Astrocyte (in vitro differentiated cells and primary cell): ENCODE data around the gene FGGY. TPM values are rescaled to one million over a fixed set of nuclear protein-coding genes. Genes with fewer than 3 reads are reported as not detected.

ENCODE experiments used
- DNase-seq: peaks from one replicate; pipeline ENCODE4 v3.0.0-alpha.2; 2010; ENCODE audit warnings: low read depth
- FAIRE-seq: peaks from 2 replicates; lab custom pipeline; 2011; peaks lifted over from hg19 to GRCh38; lab: Jason Lieb, UNC
- H2AFZ ChIP-seq: 2 replicates; pipeline ENCODE4 v1.6.0; 2012; ENCODE audit warnings: low read depth, low read length, inconsistent platforms
- H3K27ac ChIP-seq: 2 replicates; pipeline ENCODE4 v1.5.1; 2011; ENCODE audit warnings: low read depth, low read length, inconsistent platforms
- H3K27me3 ChIP-seq: 2 replicates; pipeline ENCODE4 v1.6.0; 2011; ENCODE audit warnings: low read length, inconsistent platforms; ENCODE audit not compliant: insufficient read depth
- H3K36me3 ChIP-seq: 2 replicates; pipeline ENCODE4 v1.5.1; 2011; ENCODE audit warnings: low read length, inconsistent platforms; ENCODE audit not compliant: insufficient read depth
- H3K4me1 ChIP-seq: 2 replicates; pipeline ENCODE4 v1.5.1; 2011; ENCODE audit warnings: low read length, inconsistent platforms; ENCODE audit not compliant: insufficient read depth
- H3K4me2 ChIP-seq: 2 replicates; pipeline ENCODE4 v1.6.0; 2012; ENCODE audit warnings: low read length, inconsistent platforms
- H3K4me3 ChIP-seq: 2 replicates; pipeline ENCODE4 v1.5.1; 2011; ENCODE audit warnings: low read depth, mild to moderate bottlenecking, low read length, inconsistent platforms; ENCODE audit not compliant: insufficient read depth
- H3K79me2 ChIP-seq: 2 replicates; pipeline ENCODE4 v1.6.0; 2012; ENCODE audit warnings: mild to moderate bottlenecking, low read length, inconsistent platforms; ENCODE audit not compliant: insufficient read depth
- H3K9ac ChIP-seq: 2 replicates; pipeline ENCODE4 v1.6.0; 2012; ENCODE audit warnings: mild to moderate bottlenecking, low read length, inconsistent platforms
- H3K9me3 ChIP-seq: 2 replicates; pipeline ENCODE4 v1.5.1; 2012; ENCODE audit warnings: low read depth, mild to moderate bottlenecking, low read length, inconsistent platforms; ENCODE audit not compliant: insufficient read depth
- H4K20me1 ChIP-seq: 2 replicates; pipeline ENCODE4 v1.6.0; 2012; ENCODE audit warnings: low read length, inconsistent platforms; ENCODE audit not compliant: insufficient read depth
- H3K27ac Mint-ChIP-seq: one replicate; pipeline ENCODE4 v1.8.0; 2021; ENCODE audit warnings: mild to moderate bottlenecking, mixed read lengths; ENCODE audit not compliant: unreplicated experiment
- H3K27me3 Mint-ChIP-seq: one replicate; pipeline ENCODE4 v1.8.0; 2021; ENCODE audit warnings: low read depth, mixed read lengths; ENCODE audit not compliant: unreplicated experiment
- H3K36me3 Mint-ChIP-seq: one replicate; pipeline ENCODE4 v1.8.0; 2021; ENCODE audit warnings: low read depth, mixed read lengths; ENCODE audit not compliant: unreplicated experiment
- H3K4me1 Mint-ChIP-seq: one replicate; pipeline ENCODE4 v1.8.0; 2021; ENCODE audit warnings: low read depth, mixed read lengths; ENCODE audit not compliant: unreplicated experiment
- H3K4me3 Mint-ChIP-seq: one replicate; pipeline ENCODE4 v1.8.0; 2021; ENCODE audit warnings: mild to moderate bottlenecking, moderate library complexity, mixed read lengths; ENCODE audit not compliant: unreplicated experiment
- H3K9me3 Mint-ChIP-seq: one replicate; pipeline ENCODE4 v1.8.0; 2021; ENCODE audit warnings: mild to moderate bottlenecking, mixed read lengths; ENCODE audit not compliant: unreplicated experiment
- CTCF ChIP-seq: IDR thresholded peaks from 2 replicates; pipeline ENCODE4 v1.5.1; 2011; ENCODE audit warnings: low read depth, mild to moderate bottlenecking, inconsistent platforms, low read length, moderate library complexity; ENCODE audit not compliant: insufficient read depth
- EZH2 ChIP-seq: IDR thresholded peaks from 2 replicates; pipeline ENCODE4 v1.6.1; 2012; ENCODE audit warnings: mild to moderate bottlenecking, low read length, inconsistent platforms; ENCODE audit not compliant: insufficient read depth
- total RNA-seq: library from RNA; stranded (reverse); gene quantifications from 2 replicates; pipeline ENCODE4 v1.2.1, GENCODE V29; 2021

The FGGY gene
- total RNA-seq, 1 donor from 2014 or later = 6.8 TPM

GRCh38 chr1:59406437-59407164, 109.7 kb downstream of the FGGY start:
- no peak overlapping the region for H3K4me2 ChIP-seq
- H3K27me3 ChIP-seq = no peaks in the 10 kb centered on the region
- peaks cover 2% of the 10 kb centered on the region for H3K9me3 Mint-ChIP-seq
- peaks cover 11% of the 10 kb centered on the region for H3K4me1 Mint-ChIP-seq
- H3K4me3 Mint-ChIP-seq = no peak overlapping the region
- FAIRE-seq (no peak), DNase-seq (no peak)
- H3K4me3 ChIP-seq = no peak overlapping the region
- no peaks in the 10 kb centered on the region for H4K20me1 ChIP-seq
- no peaks in the 10 kb centered on the region for H3K79me2 ChIP-seq
- no peaks in the 10 kb centered on the region for H3K36me3 ChIP-seq
- no peak overlapping the region for H3K27ac ChIP-seq
- no peak overlapping the region for H3K27ac Mint-ChIP-seq
- H3K27me3 Mint-ChIP-seq = no peaks in the 10 kb centered on the region
- no peaks in the 10 kb centered on the region for H3K36me3 Mint-ChIP-seq
- no peaks in the 10 kb centered on the region for H3K4me1 ChIP-seq
- H2AFZ ChIP-seq = no peak overlapping the region
- no peak overlapping the region for H3K9ac ChIP-seq
- H3K9me3 ChIP-seq = no peaks in the 10 kb centered on the region
- TF ChIP-seq EZH2 (no peak), CTCF (no peak)

- Histone ChIP-seq H2AFZ (no peak overlapping the region), H3K36me3 (no peaks in the 10 kb centered on the region), H3K27ac (no peak overlapping the region), H3K4me2 (no peak overlapping the region), H3K79me2 (no peaks in the 10 kb centered on the region), H3K4me1 (no peaks in the 10 kb centered on the region), H3K4me3 (no peak overlapping the region), H3K27me3 (no peaks in the 10 kb centered on the region), H4K20me1 (no peaks in the 10 kb centered on the region), H3K9me3 (no peaks in the 10 kb centered on the region), H3K9ac (no peak overlapping the region)
- Mint-ChIP-seq H3K27me3 (no peaks in the 10 kb centered on the region), H3K4me3 (no peak overlapping the region), H3K36me3 (no peaks in the 10 kb centered on the region), H3K4me1 (peaks cover 11% of the 10 kb centered on the region), H3K27ac (peak overlapping the region; percentile 21), H3K9me3 (peaks cover 2% of the 10 kb centered on the region)
- no peak for FAIRE-seq
- DNase-seq = peak; percentile 40
- TF ChIP-seq CTCF (no peak), EZH2 (no peak)
Observed at GRCh38 chr1:59408608-59409240, 111.8 kb downstream of the FGGY start.

DNA sequence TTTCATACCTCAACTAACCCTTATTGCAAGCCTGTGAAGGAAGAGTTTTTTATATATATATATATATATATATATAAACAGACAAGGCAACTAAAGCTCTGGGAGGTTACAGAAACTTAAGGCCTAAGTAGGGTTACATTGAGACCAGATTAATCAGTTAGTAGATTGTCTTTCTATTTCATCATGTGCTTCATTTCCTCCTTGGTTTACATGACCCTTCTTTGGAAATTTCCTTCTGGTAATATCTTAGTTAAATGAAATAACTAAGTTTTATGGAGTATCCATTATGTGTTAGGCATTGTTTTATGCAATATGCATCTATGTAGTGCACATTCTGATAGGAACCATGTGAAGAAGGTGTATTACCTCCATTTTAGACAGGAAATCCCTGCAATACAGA, 112.7 kb downstream of the FGGY start:
- DNase-seq (no peak), FAIRE-seq (no peak)
- Mint-ChIP-seq H3K27ac (no peak overlapping the region), H3K4me3 (no peak overlapping the region), H3K4me1 (peaks cover 13% of the 10 kb centered on the region), H3K27me3 (no peaks in the 10 kb centered on the region), H3K36me3 (no peaks in the 10 kb centered on the region), H3K9me3 (peaks cover 2% of the 10 kb centered on the region)
- no peak overlapping the region for H3K9ac ChIP-seq
- no peaks in the 10 kb centered on the region for H3K36me3 ChIP-seq
- H2AFZ ChIP-seq = no peak overlapping the region
- H4K20me1 ChIP-seq = no peaks in the 10 kb centered on the region
- H3K27me3 ChIP-seq = no peaks in the 10 kb centered on the region
- TF ChIP-seq CTCF = no peak
- no peak for TF ChIP-seq EZH2
- H3K4me3 ChIP-seq = no peak overlapping the region
- no peaks in the 10 kb centered on the region for H3K9me3 ChIP-seq
- no peak overlapping the region for H3K4me2 ChIP-seq
- H3K27ac ChIP-seq = no peak overlapping the region
- H3K4me1 ChIP-seq = no peaks in the 10 kb centered on the region
- H3K79me2 ChIP-seq = no peaks in the 10 kb centered on the region
